HUES6 (cell line): Measurements from ENCODE around the gene TESK1.
A peak's percentile ranks its signal among the peaks of the same experiment; 100 is the strongest.
"Not testable (repeated sequence)": the region's sequence is repeated elsewhere in the genome, so short reads cannot be mapped to it uniquely, and the experiment has no call there.

ENCODE experiments used
- H3K27ac ChIP-seq: 2 replicates; pipeline ENCODE4 v1.7.0; 2013; ENCODE audit warnings: low read depth, mild to moderate bottlenecking, low read length, inconsistent platforms
- H3K27me3 ChIP-seq: 2 replicates; pipeline ENCODE4 v1.6.1; 2013; ENCODE audit warnings: low read length; ENCODE audit not compliant: control insufficient read depth, insufficient read depth
- H3K36me3 ChIP-seq: 2 replicates; pipeline ENCODE4 v1.6.1; 2013; ENCODE audit warnings: low read length; ENCODE audit not compliant: control insufficient read depth, insufficient read depth
- H3K4me1 ChIP-seq: 2 replicates; pipeline ENCODE4 v1.6.1; 2013; ENCODE audit warnings: low read length; ENCODE audit not compliant: control insufficient read depth, insufficient read depth
- H3K4me3 ChIP-seq: 2 replicates; pipeline ENCODE4 v1.5.1; 2013; ENCODE audit warnings: low read depth, low read length
- H3K9ac ChIP-seq: one replicate; pipeline ENCODE4 v1.6.1; 2013; ENCODE audit warnings: mild to moderate bottlenecking, low read length
- H3K9me3 ChIP-seq: 2 replicates; pipeline ENCODE4 v1.6.1; 2013; ENCODE audit warnings: low read depth, low read length; ENCODE audit not compliant: control insufficient read depth, insufficient read depth

The TESK1 gene

GRCh38 chr9:35583521-35583920, 21.5 kb upstream of the TESK1 start:
- not testable (repeated sequence) for H3K4me3 ChIP-seq, H3K27ac ChIP-seq, H3K36me3 ChIP-seq, H3K4me1 ChIP-seq, H3K27me3 ChIP-seq, H3K9ac ChIP-seq
- H3K9me3 ChIP-seq, result peaks cover 31% of the 10 kb centered on the region

- H3K27ac ChIP-seq, H3K4me3 ChIP-seq, H3K4me1 ChIP-seq, H3K36me3 ChIP-seq, H3K27me3 ChIP-seq, H3K9ac ChIP-seq: not testable (repeated sequence)
- peaks cover 28% of the 10 kb centered on the region for H3K9me3 ChIP-seq
These were observed 20.4 kb upstream of the TESK1 start for GRCh38 chr9:35584681-35585080.

- H3K27ac ChIP-seq, H3K4me1 ChIP-seq, H3K27me3 ChIP-seq, H3K9ac ChIP-seq, H3K36me3 ChIP-seq, H3K4me3 ChIP-seq, H3K9me3 ChIP-seq: not testable (repeated sequence)
These were observed 16.6 kb upstream of the TESK1 start for GRCh38 chr9:35588506-35588905.

GRCh38 chr9:35593581-35593980, 11.5 kb upstream of the TESK1 start:
- Histone ChIP-seq H3K9me3 (peaks cover 13% of the 10 kb centered on the region), H3K9ac (no peak overlapping the region), H3K4me3 (no peak overlapping the region), H3K27ac (no peak overlapping the region), H3K4me1 (no peaks in the 10 kb centered on the region), H3K27me3 (no peaks in the 10 kb centered on the region), H3K36me3 (no peaks in the 10 kb centered on the region)

GRCh38 chr9:35594471-35594870, 10.6 kb upstream of the TESK1 start:
- Histone ChIP-seq H3K4me1 (peaks cover 5% of the 10 kb centered on the region), H3K27me3 (no peaks in the 10 kb centered on the region), H3K27ac (no peak overlapping the region), H3K36me3 (no peaks in the 10 kb centered on the region), H3K9ac (no peak overlapping the region), H3K4me3 (no peak overlapping the region), H3K9me3 (peaks cover 13% of the 10 kb centered on the region)

GRCh38 chr9:35596907-35597306, 8.2 kb upstream of the TESK1 start:
- H3K27me3 ChIP-seq, H3K36me3 ChIP-seq, H3K4me3 ChIP-seq, H3K27ac ChIP-seq, H3K9ac ChIP-seq: not testable (repeated sequence)
- H3K4me1 ChIP-seq, result peaks cover 13% of the 10 kb centered on the region
- peaks cover 13% of the 10 kb centered on the region for H3K9me3 ChIP-seq

- Histone ChIP-seq H3K4me3 (no peak overlapping the region), H3K27ac (no peak overlapping the region)
These were observed 6.0 kb upstream of the TESK1 start for GRCh38 chr9:35598866-35599590.

GRCh38 chr9:35599763-35600604, 5.1 kb upstream of the TESK1 start:
- Histone ChIP-seq H3K27me3 (no peaks in the 10 kb centered on the region), H3K9ac (no peak overlapping the region), H3K9me3 (no peaks in the 10 kb centered on the region), H3K27ac (no peak overlapping the region), H3K36me3 (no peaks in the 10 kb centered on the region), H3K4me1 (peaks cover 19% of the 10 kb centered on the region), H3K4me3 (no peak overlapping the region)

More at GRCh38 chr9:35598866-35599590, 6.0 kb upstream of the TESK1 start:
- no peaks in the 10 kb centered on the region for H3K36me3 ChIP-seq
- H3K9ac ChIP-seq, result no peak overlapping the region
- peaks cover 5% of the 10 kb centered on the region; the same call in 1 of the 2 replicates for H3K9me3 ChIP-seq
- no peaks in the 10 kb centered on the region for H3K27me3 ChIP-seq
- peaks cover 19% of the 10 kb centered on the region for H3K4me1 ChIP-seq

GRCh38 chr9:35603506-35603985, 1.5 kb upstream of the TESK1 start:
- Histone ChIP-seq H3K27me3 (no peaks in the 10 kb centered on the region), H3K4me3 (peak overlapping the region; percentile 62), H3K27ac (no peak overlapping the region), H3K9me3 (no peaks in the 10 kb centered on the region), H3K36me3 (peaks cover 9% of the 10 kb centered on the region), H3K4me1 (peaks cover 23% of the 10 kb centered on the region), H3K9ac (peak overlapping the region; percentile 44)

GRCh38 chr9:35603986-35604577, 980 bp upstream of the TESK1 start:
- Histone ChIP-seq H3K9me3 (no peaks in the 10 kb centered on the region), H3K36me3 (peaks cover 15% of the 10 kb centered on the region), H3K4me3 (peak overlapping the region; percentile 77), H3K9ac (peak overlapping the region; percentile 51), H3K27me3 (no peaks in the 10 kb centered on the region), H3K4me1 (peaks cover 22% of the 10 kb centered on the region), H3K27ac (no peak overlapping the region)
